GM18907 (cell line): ENCODE data around the gene LYSMD4.

Source experiments
- ATAC-seq: cut with Tn5 transposase; IDR thresholded peaks from one replicate; pipeline ENCODE4 v1.9.1; 2021; ENCODE audit warnings: mild to moderate bottlenecking, moderate library complexity; ENCODE audit not compliant: unreplicated experiment

LYSMD4 gene

DNA sequence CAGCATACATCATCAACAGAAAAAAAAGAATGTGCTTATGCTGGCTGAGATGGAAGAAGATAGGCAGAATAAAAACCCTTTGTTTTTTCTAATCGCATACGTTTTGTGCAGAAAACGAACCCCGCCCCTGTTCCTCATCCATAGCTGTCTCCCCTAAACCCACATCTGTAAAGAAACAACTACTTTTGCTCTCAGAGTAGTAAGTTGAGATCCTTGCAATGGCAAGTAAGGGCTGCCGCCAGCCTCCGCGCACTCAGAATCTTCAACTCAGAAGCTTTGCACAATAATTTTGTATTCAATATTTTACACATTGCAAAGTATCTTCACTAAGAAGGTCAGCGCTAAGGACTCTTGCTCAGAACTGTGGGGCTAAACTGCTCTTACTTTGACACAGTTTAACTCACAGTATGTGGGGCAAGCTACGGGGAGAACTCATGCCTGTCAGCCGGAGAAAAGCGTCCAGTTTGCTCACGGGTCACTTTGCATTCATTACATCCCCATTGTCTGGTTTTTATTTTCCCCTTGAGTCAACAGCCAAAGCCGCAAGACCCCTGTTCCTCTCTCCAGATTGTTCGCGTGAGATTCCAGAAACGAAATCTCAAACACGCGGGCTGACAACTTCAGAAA, 1.0 kb downstream of the LYSMD4 start:
- ATAC-seq = no peak

DNA sequence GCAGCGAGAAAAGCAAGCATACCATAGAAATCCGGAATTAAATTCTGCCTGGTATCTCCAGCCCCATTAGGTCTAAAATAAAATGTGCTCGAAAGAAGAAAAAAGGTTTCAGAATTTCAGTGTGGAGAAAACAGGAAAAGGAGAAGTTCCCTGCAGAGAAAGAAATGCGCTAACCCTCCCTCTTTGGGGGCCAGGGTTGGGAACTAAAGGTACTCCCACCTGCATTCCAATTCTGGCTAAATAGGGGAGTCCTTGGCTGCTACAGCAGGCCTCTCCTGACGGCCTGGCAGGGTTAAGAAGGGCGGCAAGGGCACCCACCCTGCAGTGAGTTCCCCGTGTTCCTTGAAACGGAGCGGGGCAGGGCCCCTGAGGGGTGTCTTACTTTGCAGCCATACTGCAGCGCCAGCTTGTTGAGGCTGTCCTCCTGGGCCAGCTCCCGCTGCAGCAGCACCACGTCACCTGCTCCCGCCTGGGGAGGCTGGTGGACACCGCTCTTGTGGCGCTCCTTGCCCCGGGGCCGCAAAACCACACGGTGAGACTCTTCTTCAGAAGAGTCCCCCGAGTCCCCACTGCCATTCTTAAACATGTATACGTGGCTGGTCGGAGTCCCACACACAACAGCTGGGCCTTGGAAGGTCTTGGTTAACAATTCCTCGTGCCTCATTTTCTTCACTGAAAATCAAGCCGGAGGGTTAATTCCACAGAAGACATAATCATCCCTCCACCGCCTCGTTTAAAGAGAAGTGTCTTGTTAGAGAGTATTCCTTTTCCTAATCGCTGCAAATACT, 1.7 kb downstream of the LYSMD4 start:
- no peak for ATAC-seq

DNA sequence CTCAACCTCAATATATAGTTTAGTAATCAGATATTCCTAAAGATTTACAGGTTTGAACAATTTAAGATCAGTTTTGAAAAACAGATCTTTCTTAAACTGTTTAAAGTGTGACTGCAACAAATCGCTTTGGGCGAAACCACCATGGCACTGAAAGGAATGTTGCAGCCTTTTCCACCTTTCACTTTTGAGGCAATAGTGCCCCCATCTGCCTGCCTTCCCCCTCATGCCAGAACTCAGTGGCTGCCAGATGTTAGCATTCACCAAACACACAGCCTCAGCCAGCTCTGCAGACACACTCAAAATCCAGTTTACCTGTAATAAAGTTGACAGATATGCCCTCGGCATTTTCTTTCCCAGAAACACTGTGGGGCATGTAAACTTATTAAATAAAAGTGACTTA, 3.3 kb downstream of the LYSMD4 start:
- no peak for ATAC-seq

DNA sequence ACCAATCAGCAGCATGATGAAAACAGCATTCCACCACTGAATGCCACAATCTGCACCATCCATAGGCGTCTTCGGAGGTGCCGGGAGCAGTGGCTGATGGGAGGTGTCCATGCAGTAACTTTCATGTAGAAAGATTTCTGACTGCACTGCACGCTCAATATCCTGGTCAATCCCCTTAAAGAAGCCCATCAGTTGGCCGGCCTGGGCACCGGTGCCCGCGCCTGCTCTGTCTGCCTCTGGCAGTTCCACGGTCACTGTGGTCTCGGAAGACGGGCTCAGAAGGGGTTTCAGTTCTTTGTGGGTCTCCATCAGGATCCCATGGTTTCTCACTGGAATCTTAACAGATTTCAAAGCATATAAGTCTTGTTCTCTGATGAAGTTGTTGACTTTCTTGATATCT, 3.9 kb downstream of the LYSMD4 start:
- no peak for ATAC-seq

DNA sequence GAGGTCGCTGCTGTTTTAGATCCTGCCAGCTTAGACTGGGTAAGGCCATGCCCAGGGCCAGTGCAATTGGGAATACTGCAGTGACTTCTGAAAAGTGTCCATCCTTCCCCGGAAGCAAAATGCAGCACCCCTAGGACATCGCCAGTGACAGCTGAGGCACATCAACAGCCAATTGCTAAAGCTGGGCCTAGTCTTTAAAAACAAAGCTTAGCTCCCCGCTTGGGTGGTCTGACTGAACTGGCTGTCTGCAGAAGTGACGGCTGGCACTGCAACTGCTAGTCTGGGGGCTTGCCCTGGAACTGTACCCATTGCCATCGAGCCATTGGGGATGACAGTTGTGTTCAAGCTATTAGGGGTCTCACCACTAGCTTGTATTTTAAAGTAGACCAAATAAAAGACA, 4.3 kb downstream of the LYSMD4 start:
- no peak for ATAC-seq

DNA sequence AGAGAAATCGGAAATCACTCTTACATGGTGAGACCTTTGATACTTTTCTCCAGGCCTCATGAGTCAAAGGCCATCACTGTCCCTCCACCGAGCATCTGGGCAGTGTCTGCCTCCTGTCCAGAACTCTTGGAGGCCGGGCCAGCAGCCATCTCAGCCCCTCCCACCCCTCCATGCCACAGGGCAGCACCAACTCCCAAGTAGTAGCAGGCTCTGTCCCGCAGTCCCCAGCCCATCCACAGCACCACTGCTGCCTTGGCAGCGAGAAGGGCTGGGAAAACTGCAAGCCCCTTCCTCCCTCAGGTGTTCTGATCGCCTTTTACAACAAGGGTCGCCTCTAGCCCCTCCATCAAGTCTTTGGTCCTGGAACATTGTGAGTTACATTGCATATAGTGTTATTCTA, 5.5 kb downstream of the LYSMD4 start:
- no peak for ATAC-seq

DNA sequence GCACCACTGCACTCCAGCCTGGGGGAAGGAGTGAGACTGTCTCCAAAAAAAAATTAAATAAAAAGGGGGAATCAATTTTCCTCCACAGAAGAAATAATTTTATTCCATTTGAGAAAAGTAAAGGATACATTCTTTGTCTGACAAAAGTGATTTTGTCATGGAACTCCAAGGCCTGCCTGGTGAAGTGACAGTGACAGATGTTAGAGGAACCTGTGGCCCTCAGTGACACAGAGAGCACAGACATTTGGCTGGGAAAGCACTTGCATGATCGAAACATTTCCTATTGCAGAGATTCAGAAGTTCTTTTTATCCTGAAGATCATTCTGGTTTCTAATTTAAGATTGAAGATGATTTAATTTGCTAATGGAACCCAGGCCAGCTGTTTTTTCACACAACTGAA, 5.9 kb downstream of the LYSMD4 start:
- no peak for ATAC-seq

DNA sequence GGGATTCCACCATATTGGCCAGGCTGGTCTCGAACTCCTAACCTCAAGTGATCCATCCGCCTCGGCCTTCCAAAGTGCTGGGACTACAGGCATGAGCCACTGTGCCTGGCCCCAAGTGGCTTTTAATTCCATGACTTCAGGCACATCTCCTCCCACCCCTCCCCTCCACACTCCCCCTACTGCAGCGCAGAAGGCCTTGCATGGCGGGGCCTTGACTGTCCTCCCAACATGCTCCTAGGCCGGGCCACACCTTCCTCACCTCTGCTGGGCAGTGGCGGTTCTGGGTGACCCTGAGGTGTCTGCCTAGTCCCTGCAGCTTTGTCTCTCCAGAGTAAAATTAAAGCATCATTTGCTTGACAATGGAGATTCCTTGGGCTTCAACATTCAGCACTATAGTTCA, 6.9 kb downstream of the LYSMD4 start:
- ATAC-seq = no peak

DNA sequence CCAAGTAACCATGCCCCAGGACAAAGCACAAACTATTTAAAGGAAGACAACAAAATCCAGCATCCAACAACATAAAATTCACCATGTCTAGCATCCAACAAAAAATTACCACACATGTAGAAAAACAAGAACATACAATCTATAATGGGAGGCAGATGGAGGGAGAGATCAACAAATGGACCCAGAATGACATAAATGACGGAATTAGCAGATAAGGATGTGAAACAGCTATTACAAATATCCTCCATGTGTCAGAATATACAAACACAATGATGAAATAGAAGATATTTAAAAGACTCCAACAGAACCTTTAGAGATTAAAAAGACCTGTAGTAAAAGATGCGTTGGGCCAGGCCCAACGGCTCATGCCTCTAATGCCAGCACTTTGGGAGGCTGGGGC, 10.8 kb downstream of the LYSMD4 start:
- ATAC-seq = no peak

DNA sequence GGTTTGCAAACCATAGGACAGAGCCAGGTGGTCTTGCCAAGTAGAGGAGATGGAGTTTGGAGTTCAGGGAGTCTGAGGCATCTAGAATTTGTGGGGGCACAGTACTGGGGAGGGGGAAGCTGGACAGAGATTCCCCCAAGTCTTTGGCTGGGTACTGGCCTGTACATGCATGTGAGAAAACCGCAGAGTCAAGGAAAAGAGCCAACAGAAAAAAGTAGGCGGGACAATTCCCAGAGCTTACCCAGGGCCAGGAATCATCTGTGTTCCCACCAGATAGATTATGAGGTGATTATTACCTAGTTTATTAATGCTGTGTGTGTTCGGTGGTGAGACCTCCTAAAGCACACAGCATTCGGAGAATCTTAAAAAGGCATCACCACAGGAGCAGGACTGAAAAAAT, 11.3 kb downstream of the LYSMD4 start:
- ATAC-seq = no peak

DNA sequence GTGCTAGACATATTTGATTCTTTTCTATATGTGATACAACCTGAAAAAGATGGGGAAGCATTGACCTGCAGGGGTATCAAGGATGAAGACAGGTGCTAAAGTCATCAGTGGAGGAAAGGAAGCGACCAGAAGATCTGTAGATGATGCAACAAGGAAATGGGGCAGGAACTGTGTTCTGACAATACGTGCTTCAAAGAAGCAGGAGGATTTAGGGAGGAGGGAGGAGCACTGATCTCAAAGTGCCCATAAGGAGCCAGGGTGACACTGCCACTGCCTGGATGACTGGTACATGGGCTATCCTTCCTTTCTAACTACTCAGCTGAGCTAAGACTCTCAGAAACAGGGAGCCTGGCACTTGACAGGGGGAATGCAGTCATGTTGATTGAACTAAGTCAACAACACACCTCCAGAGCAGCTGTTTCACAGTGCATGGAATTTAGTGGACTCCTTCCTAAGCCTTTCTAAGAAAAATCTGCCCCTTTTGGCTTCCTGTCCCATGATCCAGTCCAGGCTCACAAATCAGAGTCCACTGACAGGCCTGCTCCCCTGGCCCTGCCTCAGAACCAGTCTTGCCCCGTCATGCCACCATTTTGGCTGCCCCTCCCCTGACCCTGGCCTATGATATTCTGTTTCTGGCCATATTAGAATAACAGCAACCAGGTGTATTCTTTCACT, 12.0 kb downstream of the LYSMD4 start:
- no peak for ATAC-seq

DNA sequence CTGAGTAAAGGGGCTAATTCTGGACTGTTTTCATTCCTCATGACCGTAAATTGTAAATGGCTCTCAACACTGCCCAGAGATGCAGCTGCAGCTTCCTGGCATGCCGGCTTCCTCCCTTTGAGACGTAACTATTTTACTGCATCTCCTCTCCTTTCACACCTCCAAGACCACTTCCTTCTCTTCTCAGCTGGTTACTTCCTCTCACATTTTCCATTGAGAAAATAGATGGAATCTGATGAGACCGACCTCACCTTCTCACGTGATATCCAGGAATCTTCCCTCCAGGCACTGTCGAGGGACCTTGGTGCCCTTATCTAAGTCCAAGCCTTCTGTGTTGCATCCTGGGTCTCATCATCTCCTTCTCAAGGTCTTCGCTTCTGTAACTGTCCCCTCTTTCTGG, 12.7 kb downstream of the LYSMD4 start:
- no peak for ATAC-seq

DNA sequence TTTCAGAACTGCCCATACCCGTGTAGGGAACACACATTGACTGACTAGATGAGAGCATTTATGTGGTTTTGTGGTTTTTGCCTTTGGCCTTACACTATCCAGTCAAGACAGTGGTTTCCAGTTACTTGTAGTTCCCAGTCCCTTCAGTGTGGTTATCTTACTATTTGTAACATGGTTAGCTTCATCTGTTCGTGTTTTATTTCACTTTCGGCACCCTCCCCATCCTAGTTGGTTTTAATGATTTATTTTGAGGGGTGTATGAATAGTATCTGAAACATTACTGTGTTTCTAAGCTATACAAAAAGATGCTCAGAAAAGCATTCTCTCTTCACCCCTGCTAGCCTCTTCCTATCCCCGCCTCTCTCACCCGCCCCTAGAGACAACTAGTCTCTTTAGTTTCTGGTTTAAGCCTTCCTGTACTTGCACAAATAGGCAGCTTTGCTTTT, 14.1 kb downstream of the LYSMD4 start:
- peak; percentile 83 for ATAC-seq

DNA sequence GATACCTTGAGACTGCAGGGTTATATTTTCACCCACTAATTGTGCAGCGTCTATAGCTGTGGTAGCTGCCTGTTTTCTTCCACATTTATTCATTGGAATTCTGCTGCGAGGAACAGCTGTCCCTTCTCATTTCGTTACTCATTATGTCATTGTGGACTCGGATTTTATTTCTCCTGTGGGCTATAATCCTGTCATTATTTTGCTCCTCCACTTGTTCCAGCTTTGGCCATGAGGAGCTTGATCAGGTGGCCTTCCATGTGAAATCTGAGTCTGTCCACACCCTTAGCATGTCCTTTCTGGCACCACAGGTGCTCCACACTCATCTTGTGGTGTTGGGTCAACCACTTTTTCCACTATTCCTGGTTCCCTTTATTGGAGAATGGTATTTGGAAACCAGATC, 14.8 kb downstream of the LYSMD4 start:
- ATAC-seq = no peak

DNA sequence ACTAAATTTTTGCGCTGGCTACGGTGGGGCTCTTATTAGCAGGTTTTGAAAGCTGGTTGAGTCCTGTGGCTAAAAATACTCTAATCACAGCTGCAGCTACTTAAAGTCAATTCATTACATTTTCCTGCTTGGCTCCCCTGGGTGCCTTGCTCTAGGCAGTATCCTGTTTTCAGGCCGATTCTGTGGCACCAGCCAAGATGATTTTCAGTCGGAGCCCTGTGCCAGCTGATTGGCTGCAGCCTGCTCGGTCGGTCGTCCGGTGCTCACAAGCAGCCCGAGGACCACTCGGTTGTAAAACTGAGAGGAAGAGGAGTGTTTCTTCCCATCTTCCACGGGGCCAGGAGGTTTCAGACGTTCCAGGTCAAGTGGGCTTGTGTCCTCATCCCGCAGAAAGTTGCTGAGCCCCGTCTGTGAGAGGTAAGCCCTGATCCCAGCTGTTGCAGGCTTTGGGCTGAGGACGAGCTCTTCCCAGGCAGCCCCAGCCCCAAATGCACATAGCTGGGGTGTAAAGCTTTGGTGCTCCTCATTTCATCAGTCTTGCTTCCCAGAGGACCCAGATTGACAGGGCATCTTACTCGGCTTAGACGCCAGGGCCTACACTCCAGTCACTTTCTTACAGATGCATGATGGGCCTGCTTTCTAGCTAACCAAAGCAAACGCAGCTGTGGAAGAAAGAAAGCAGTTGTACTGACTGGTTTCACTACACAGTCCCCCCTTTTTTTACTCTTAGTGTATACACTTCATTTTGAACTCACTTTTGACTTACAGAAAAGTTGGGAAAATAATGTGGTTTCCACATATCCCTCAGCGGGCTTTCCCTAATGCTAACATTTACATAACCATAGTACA, 15.9 kb downstream of the LYSMD4 start:
- peak; percentile 39 for ATAC-seq

DNA sequence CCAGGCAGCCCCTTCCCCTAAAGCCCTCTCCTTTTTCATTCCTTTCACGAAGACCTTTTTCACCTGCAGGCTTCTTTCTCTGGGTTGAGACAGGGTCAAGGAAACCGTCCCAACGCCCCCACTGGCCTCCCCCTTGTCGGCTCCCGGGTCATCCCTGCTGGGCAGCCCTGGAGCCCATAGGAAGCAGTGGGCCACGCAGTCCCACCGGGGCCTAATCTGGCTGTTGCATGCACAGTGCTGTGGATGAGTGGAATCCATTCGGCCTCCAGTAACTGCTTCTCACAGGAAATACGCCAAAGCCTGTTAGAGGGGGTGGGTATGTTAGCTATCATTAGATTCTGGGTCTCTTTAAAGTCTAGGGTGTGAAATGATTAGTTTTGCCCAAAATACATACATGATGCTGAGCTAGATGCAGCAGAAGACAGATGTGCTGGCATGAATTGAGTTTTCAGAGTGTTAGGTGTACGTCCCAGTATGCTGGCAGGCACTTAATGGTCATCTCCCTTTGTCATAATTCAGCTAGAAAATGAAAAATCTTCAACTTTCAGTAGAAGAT, 16.6 kb downstream of the LYSMD4 start:
- no peak for ATAC-seq

DNA sequence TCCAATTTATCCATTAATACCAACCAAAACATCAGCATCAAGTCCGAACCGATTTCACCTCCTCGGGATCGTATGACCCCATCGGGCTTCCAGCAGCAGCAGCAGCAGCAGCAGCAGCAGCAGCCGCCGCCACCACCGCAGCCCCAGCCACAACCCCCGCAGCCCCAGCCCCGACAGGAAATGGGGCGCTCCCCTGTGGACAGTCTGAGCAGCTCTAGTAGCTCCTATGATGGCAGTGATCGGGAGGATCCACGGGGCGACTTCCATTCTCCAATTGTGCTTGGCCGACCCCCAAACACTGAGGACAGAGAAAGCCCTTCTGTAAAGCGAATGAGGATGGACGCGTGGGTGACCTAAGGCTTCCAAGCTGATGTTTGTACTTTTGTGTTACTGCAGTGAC, 20.8 kb downstream of the LYSMD4 start:
- no peak for ATAC-seq

DNA sequence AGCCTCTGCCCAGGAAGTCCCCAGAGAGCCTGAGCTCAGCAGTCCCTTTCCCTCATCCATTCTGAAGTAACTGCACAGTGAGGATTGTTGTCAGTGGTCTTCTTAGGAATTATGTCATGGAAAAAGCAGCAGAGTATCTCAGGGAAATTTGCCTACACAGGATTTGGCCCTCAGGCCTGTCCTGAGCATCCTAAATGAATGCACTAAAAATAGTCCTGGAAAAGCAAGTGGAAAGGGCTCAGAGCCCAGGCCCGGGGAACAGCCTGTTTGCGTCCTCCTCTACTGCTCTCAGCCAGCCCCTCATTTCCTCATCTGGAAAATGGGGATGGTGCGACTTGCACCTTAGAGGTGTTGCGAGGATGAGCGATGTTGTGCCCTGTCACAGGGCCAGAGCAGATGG, 21.6 kb downstream of the LYSMD4 start:
- ATAC-seq = no peak

DNA sequence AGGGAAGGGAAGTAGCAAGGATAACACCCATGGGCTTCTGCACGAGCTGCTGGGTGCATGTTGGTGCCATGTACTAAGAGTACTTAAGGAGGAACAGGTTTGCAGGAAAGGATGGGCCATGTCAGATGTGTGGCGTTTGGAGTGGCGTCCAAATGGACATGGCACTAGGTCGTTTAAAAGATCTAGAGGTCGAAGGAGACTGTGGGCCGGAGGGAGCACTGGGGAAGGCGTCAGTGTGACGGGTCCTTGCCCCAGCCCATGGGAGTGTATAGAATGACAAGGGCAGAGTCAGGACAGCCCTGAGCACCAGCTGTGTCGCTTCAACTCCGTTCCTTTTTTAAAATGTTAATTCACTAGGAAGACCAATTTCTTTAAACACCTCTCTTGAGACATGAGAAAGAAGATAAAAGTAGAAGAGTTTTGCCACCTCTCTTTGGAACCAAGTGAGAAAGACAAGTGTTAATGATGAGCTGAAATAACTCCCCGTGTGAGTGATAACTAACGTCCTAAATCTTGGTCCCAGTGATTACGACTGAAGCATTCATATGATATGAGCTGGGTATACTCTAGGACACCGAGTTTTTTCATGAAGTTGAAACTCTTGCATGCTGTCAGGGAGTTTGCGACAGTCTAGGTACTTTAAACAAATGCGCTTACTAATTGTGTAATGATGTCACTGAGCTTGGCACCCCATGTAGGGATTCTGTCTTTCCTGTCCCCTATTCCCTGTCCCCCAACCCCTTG, 23.8 kb downstream of the LYSMD4 start:
- no peak for ATAC-seq

DNA sequence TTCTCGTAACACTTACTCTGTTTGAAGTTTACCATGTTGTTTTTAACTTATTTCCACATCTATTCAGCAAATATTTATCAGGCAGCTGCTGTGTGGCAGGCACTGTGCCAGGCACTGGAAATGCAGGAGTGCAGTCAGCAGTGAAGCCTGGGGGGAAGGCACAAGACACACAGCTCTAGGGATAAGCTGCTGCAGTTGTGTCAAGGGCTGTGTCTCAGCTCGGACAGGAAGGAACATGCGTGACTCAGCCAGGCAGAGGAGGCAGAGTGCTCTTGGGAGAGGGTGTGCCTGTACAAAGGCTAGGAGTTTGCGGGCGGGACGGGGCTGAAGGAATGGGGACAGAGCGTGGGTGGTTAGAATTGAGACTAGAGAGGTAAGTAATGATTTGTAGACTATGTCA, 24.7 kb downstream of the LYSMD4 start:
- ATAC-seq = no peak
